ENCODE data around the gene NFATC2IP. TPM values are rescaled to one million over a fixed set of nuclear protein-coding genes. Genes with fewer than 3 reads are reported as not detected.

NFATC2IP gene
- total RNA-seq, 2 experiments from 2014 or later: 69.2 to 72.7 TPM

DNA sequence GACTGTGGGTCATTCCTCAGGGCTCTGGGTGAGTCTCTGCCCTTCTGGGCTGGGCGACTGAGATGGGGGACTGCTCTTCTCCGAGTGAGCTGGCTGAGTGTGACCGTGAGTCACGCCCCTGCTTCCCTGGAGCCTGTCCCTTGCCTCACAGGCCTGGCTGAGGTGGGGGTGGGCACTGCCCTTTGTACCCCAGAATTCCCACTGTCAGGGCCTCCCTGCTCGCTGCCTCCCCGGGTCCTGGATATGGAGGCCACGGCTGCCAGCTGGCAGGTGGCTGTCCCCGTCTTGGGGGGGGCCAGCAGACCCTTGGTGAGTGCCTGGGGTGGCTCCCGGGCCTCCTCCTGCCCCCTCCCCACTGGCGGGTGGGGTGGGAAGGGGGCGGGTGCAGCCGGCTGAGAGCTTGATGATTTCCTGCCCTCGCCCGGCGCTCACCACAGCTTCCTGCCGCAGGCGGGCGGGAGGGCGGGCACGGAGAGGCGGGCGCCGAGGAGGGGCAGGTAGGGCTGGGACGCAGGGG, 33.9 kb downstream of the NFATC2IP start, which contains the start of gene LAT:
Gene LAT, plus strand, starts transcription at position 434 of the 517 bp plus-strand sequence. CDS start 366 bp downstream, outside the sequence.
- Mint-ChIP-seq H3K4me1 (peaks cover 43% of the 10 kb centered on the region), H3K9me3 (ENCODE audit: low read depth) (peaks cover 11% of the 10 kb centered on the region), H3K36me3 (ENCODE audit: low read depth) (peaks cover 75% of the 10 kb centered on the region), H3K4me3 (peak within 1 kb of the TSS; percentile 99), H3K27me3 (no peaks in the 10 kb centered on the region), H3K27ac (peak within 1 kb of the TSS; percentile 89)
- CTCF ChIA-PET: no interaction called here
- DNase-seq (peak; percentile 87), ATAC-seq (peak; percentile 67)
- intact Hi-C loops (cut with DNase I, micrococcal nuclease): loop anchor here in 1 of 2 experiments (5.0 kb wide), 1 partner anchor 88 kb away; no protein-coding TSS in a partner anchor
- POLR2A ChIA-PET: interaction anchor here (0.7 kb wide), 1 partner anchor 36 kb away, joined by 3 read pairs; no protein-coding TSS in a partner anchor

DNA sequence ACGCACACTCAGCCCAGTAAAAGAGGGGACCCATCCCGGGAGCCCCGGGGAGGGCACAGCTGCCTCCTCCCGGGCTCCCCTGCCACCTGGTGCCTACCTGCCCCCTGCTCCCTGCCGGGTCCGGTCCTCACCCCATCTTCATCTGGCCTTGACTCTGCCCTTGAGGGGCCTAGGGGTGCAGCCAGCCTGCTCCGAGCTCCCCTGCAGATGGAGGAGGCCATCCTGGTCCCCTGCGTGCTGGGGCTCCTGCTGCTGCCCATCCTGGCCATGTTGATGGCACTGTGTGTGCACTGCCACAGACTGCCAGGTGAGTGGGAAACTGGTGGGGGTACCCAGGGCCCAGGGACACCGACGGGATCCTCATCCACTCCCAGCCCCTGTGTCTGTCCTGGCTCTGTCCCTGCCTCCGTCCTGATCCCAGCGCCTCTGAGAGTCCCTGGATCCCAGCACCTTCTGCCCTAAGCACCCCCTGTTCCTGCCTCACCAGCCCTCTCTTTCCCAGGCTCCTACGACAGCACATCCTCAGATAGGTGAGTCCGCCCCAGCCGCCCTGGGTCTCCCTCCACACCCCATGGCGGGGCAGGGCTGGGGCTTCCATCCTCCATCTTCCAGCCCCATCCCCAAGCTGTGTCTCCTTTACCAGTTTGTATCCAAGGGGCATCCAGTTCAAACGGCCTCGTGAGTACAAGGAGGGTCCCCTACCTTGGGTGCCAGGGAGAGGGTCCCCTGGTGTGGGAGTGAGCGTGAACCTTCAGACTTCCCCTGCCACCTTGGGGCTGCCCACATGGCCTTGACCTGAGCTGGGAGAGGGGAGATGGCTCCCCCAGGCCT, 34.7 kb downstream of the NFATC2IP start:
- H3K27me3 Mint-ChIP-seq: no peaks in the 10 kb centered on the region
- peak; percentile 7 for ATAC-seq
- ChIA-PET POLR2A (interaction anchor here (0.7 to 1.6 kb wide), 3 partner anchors 8 to 36 kb away, joined by 3 to 6 read pairs (median 3); no protein-coding TSS in a partner anchor), CTCF (interaction anchor here (0.6 to 5.4 kb wide), 4 partner anchors 8 to 110 kb away, joined by 3 to 32 read pairs (median 4); no protein-coding TSS in a partner anchor)
- intact Hi-C loops (cut with DNase I, micrococcal nuclease): loop anchor here in 1 of 2 experiments (5.0 kb wide), 1 partner anchor 87 kb away; no protein-coding TSS in a partner anchor
- H3K4me3 Mint-ChIP-seq: peak overlapping the region; percentile 99
- H3K27ac Mint-ChIP-seq: peak overlapping the region; percentile 89
- H3K36me3 Mint-ChIP-seq (ENCODE audit: low read depth): peaks cover 82% of the 10 kb centered on the region
- peaks cover 11% of the 10 kb centered on the region for H3K9me3 Mint-ChIP-seq (ENCODE audit: low read depth)
- peak; percentile 49 for DNase-seq
- H3K4me1 Mint-ChIP-seq: peaks cover 51% of the 10 kb centered on the region

DNA sequence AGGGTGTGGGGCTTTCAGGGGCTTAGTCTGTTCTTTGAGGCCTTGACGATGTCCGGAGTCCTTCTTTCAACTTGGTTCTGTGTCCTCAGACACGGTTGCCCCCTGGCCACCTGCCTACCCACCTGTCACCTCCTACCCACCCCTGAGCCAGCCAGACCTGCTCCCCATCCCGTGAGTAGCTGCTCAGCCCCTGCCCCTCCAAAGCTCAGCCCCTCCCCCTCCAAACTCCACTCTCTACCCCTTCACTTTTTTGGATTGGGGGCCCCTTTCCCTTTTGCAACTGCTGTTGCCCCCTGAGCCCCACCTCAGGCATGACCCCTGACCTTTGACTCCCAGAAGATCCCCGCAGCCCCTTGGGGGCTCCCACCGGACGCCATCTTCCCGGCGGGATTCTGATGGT, 35.3 kb downstream of the NFATC2IP start:
- CTCF ChIA-PET: interaction anchor here (0.7 to 5.4 kb wide), 4 partner anchors 8 to 50 kb away, joined by 3 to 32 read pairs (median 4); no protein-coding TSS in a partner anchor
- H3K27me3 Mint-ChIP-seq: no peaks in the 10 kb centered on the region
- ATAC-seq (no peak), DNase-seq (no peak)
- peak overlapping the region; percentile 99 for H3K4me3 Mint-ChIP-seq
- intact Hi-C loops (cut with DNase I, micrococcal nuclease): loop anchor here in 1 of 2 experiments (5.0 kb wide), 1 partner anchor 86 kb away; no protein-coding TSS in a partner anchor
- peaks cover 89% of the 10 kb centered on the region for H3K36me3 Mint-ChIP-seq (ENCODE audit: low read depth)
- H3K27ac Mint-ChIP-seq: peak overlapping the region; percentile 89
- peaks cover 11% of the 10 kb centered on the region for H3K9me3 Mint-ChIP-seq (ENCODE audit: low read depth)
- peaks cover 57% of the 10 kb centered on the region for H3K4me1 Mint-ChIP-seq
- POLR2A ChIA-PET: interaction anchor here (0.8 to 1.6 kb wide), 2 partner anchors 8 to 35 kb away, joined by 3 to 6 read pairs; no protein-coding TSS in a partner anchor

DNA sequence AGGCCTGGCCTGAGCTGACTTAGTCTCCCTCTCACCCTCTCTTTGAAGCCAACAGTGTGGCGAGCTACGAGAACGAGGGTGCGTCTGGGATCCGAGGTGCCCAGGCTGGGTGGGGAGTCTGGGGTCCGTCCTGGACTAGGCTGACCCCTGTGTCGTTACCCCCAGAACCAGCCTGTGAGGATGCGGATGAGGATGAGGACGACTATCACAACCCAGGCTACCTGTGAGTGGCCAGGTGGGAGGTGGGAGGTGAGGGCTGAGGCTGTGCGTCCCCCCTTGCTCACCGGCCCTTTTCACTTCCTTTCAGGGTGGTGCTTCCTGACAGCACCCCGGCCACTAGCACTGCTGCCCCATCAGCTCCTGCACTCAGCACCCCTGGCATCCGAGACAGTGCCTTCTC, 35.8 kb downstream of the NFATC2IP start:
- intact Hi-C loops (cut with DNase I, micrococcal nuclease): loop anchor here in 1 of 2 experiments (5.0 kb wide), 1 partner anchor 86 kb away; no protein-coding TSS in a partner anchor
- ChIA-PET POLR2A (interaction anchor here (0.8 to 2.0 kb wide), 3 partner anchors 9 to 34 kb away, joined by 3 to 6 read pairs (median 6); no protein-coding TSS in a partner anchor), CTCF (interaction anchor here (0.7 to 5.4 kb wide), 5 partner anchors 9 to 89 kb away, joined by 3 to 32 read pairs (median 5); no protein-coding TSS in a partner anchor)
- H3K27me3 Mint-ChIP-seq: no peaks in the 10 kb centered on the region
- DNase-seq: peak; percentile 45
- H3K36me3 Mint-ChIP-seq (ENCODE audit: low read depth): peaks cover 88% of the 10 kb centered on the region
- peaks cover 11% of the 10 kb centered on the region for H3K9me3 Mint-ChIP-seq (ENCODE audit: low read depth)
- ATAC-seq: no peak
- peak overlapping the region; percentile 99 for H3K4me3 Mint-ChIP-seq
- H3K27ac Mint-ChIP-seq: peak overlapping the region; percentile 89
- H3K4me1 Mint-ChIP-seq: peaks cover 61% of the 10 kb centered on the region

DNA sequence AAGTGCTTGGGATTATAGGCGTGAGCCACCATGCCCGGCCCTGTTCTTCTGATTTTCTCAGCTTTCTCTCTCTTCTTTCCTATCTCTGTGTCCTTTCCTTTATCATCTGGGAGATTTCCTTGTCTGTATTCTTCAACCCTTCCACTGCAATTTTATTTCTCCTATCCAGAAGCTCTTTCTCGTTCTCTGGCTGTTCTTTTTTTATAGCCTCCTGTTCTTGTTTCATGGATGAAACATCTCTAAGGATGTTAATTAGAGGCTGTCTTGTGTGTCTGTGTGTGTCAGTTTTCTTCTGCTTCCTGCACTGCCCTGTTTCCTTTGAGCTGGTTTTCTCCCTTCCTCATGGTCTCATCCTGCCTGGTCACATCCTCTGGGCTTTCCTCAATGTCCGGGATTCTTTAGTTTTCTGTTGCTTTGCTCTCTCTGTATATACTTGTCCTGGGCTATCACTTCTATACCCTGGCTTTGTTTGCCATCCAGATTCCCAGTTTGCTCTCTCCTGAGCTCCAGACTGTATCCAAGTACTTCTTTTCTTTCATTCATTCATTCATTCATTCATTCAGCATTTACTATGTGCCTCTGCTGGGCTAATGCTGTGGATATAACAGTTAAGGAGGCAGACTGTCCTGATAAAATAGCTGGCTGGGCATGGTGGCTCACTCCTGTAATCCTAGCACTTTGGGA, 36.6 kb downstream of the NFATC2IP start:
- ATAC-seq (no peak), DNase-seq (no peak)
- H3K9me3 Mint-ChIP-seq (ENCODE audit: low read depth): peaks cover 6% of the 10 kb centered on the region
- peaks cover 87% of the 10 kb centered on the region for H3K36me3 Mint-ChIP-seq (ENCODE audit: low read depth)
- H3K4me3 Mint-ChIP-seq: peak overlapping the region; percentile 99
- CTCF ChIA-PET: interaction anchor here (0.6 to 5.4 kb wide), 4 partner anchors 10 to 88 kb away, joined by 3 to 32 read pairs (median 6); no protein-coding TSS in a partner anchor
- no peaks in the 10 kb centered on the region for H3K27me3 Mint-ChIP-seq
- peak overlapping the region; percentile 89 for H3K27ac Mint-ChIP-seq
- H3K4me1 Mint-ChIP-seq: peaks cover 68% of the 10 kb centered on the region
- POLR2A ChIA-PET: interaction anchor here (0.9 to 2.0 kb wide), 4 partner anchors 20 to 745 kb away, joined by 3 to 11 read pairs (median 6); no protein-coding TSS in a partner anchor
- intact Hi-C loops (cut with DNase I, micrococcal nuclease): loop anchor here in 1 of 2 experiments (5.0 kb wide), 1 partner anchor 85 kb away; no protein-coding TSS in a partner anchor

DNA sequence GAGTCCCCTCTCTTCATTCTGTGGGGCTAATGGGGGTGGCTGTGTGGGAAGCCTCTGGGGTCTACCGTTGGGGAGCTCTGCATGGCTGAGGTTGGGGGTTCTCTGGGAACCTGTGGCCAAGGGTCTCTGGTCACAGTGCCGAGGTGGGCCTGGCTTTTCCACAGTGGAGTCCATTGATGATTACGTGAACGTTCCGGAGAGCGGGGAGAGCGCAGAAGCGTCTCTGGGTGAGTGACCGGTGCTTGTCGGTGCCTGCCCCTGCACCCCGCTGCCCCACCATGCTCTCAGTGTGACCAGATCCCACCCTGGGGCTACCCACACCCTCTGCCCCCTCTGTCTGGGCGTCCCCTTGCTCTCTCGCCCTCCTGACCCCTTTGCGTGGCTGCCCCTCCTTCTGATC, 38.6 kb downstream of the NFATC2IP start:
- intact Hi-C loops (cut with DNase I, micrococcal nuclease): loop anchor here in 1 of 2 experiments (5.0 kb wide), 1 partner anchor 83 kb away; no protein-coding TSS in a partner anchor
- Mint-ChIP-seq H3K4me1 (peaks cover 64% of the 10 kb centered on the region), H3K36me3 (ENCODE audit: low read depth) (peaks cover 71% of the 10 kb centered on the region), H3K9me3 (ENCODE audit: low read depth) (peaks cover 6% of the 10 kb centered on the region), H3K4me3 (peak overlapping the region; percentile 99), H3K27me3 (no peaks in the 10 kb centered on the region), H3K27ac (peak overlapping the region; percentile 97)
- ChIA-PET POLR2A (interaction anchor here (1.9 kb wide), 1 partner anchor 32 kb away, joined by 11 read pairs; no protein-coding TSS in a partner anchor), CTCF (interaction anchor here (1.0 to 5.4 kb wide), 5 partner anchors 12 to 86 kb away, joined by 3 to 32 read pairs (median 4); no protein-coding TSS in a partner anchor)
- DNase-seq: no peak
- no peak for ATAC-seq

DNA sequence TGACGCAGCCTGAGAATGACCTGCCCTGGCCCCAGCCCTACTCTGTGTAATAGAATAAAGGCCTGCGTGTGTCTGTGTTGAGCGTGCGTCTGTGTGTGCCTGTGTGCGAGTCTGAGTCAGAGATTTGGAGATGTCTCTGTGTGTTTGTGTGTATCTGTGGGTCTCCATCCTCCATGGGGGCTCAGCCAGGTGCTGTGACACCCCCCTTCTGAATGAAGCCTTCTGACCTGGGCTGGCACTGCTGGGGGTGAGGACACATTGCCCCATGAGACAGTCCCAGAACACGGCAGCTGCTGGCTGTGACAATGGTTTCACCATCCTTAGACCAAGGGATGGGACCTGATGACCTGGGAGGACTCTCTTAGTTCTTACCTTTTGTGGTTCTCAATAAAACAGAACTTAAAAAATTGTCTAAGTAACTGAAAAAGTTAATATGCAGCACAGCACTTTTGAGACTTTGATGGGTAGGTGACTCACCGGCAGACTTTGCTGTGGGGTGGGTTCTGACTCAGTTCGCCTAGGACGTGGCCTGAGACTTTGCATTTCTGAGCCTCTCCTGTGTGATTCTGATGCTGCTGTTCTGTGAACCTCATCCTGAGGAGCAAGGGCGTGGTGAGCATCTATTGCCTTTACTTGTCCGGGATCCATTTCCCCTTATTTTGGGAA, 39.8 kb downstream of the NFATC2IP start:
- ChIA-PET POLR2A (no interaction called here), CTCF (interaction anchor here (1.5 to 5.4 kb wide), 2 partner anchors 13 to 31 kb away, joined by 7 to 32 read pairs; no protein-coding TSS in a partner anchor)
- ATAC-seq (peak; percentile 84), DNase-seq (peak; percentile 88)
- Mint-ChIP-seq H3K4me1 (peaks cover 64% of the 10 kb centered on the region), H3K27me3 (no peaks in the 10 kb centered on the region), H3K4me3 (peak overlapping the region; percentile 99), H3K27ac (peak overlapping the region; percentile 97), H3K36me3 (ENCODE audit: low read depth) (peaks cover 65% of the 10 kb centered on the region), H3K9me3 (ENCODE audit: low read depth) (peaks cover 6% of the 10 kb centered on the region)
- intact Hi-C loops (cut with DNase I, micrococcal nuclease): loop anchor here (1.0 to 2.0 kb wide), 6 partner anchors 16 to 39 kb away; partner anchors contain the start of gene SPNS1 (in 1 of the 2)

DNA sequence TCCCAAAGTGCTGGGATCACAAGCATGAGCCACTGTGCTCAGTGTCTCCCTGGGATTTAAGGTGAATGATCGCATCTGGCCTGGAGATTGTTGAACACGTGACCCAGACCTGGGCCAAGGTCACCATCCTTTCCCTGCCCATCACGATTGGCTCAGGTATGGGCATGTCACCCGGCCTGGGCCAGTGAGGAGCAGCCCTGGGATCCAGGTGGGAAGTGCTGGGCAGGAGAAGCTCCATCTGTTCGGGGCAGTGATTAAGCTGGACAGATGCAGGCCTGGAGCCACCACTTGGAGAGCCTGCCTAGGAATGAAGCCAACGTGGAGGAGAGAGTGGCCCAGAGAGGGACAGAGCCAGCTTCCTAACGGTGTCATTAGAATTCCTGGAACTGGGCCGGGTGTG, 41.0 kb downstream of the NFATC2IP start:
- no peak overlapping the region for H3K4me3 Mint-ChIP-seq
- H3K9me3 Mint-ChIP-seq (ENCODE audit: low read depth): peaks cover 6% of the 10 kb centered on the region
- intact Hi-C loops (cut with DNase I, micrococcal nuclease): loop anchor here in 1 of 2 experiments (2.0 kb wide), 1 partner anchor 37 kb away; no protein-coding TSS in a partner anchor
- DNase-seq (no peak), ATAC-seq (no peak)
- H3K4me1 Mint-ChIP-seq: peaks cover 64% of the 10 kb centered on the region
- ChIA-PET POLR2A (no interaction called here), CTCF (no interaction called here)
- H3K27ac Mint-ChIP-seq: peak overlapping the region; percentile 13
- no peaks in the 10 kb centered on the region for H3K27me3 Mint-ChIP-seq
- H3K36me3 Mint-ChIP-seq (ENCODE audit: low read depth): peaks cover 54% of the 10 kb centered on the region

DNA sequence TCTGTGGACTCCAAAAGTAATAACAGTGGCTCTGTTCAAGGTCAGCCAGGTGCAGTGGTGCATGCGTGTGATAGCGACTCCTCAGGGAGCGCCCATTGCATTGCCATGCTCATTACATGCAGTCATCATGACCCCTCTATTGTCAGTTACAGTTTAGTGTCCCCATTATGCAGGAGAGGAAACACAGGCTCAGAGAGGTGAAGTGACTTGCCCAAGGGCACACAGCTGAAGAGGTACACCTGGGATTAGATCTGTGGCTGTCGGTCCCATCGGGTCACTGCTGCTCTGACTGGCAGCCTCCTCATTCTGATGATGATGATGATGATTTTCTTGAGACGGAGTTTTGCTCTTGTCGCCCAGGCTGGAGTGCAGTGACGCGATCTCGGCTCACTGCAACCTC, 41.8 kb downstream of the NFATC2IP start:
- Mint-ChIP-seq H3K27me3 (no peaks in the 10 kb centered on the region), H3K9me3 (ENCODE audit: low read depth) (peaks cover 1% of the 10 kb centered on the region), H3K27ac (no peak overlapping the region), H3K4me3 (no peak overlapping the region), H3K36me3 (ENCODE audit: low read depth) (peaks cover 48% of the 10 kb centered on the region), H3K4me1 (peaks cover 58% of the 10 kb centered on the region)
- intact Hi-C loops (cut with DNase I, micrococcal nuclease): no loop called here
- POLR2A ChIA-PET: interaction anchor here (0.8 kb wide), 1 partner anchor 15 kb away, joined by 3 read pairs; no protein-coding TSS in a partner anchor
- ATAC-seq (no peak), DNase-seq (no peak)
- CTCF ChIA-PET: no interaction called here

DNA sequence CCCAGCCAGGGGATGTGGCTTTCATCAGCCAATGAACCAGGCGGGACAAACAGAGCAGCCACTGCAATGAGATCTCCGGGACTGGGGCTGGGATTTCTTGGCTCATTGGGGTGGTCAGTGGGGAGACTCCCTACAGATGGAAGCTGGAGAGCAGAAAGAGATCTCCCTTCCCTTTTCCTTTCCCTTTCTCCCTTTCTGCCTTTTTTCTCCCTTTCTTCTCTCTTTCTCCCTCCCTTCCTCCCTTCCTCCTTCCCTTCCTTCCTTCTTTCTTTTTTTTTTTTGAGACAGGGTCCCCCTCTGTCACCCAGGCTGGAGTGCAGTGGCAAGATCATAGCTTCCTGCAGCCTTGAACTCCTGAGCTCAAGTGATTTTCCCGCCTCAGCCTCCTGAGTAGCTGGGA, 48.1 kb downstream of the NFATC2IP start:
- ChIA-PET CTCF (interaction anchor here (0.5 to 1.3 kb wide), 3 partner anchors 14 to 25 kb away, joined by 3 read pairs; no protein-coding TSS in a partner anchor), POLR2A (interaction anchor here (0.8 kb wide), 1 partner anchor 22 kb away, joined by 3 read pairs; no protein-coding TSS in a partner anchor)
- intact Hi-C loops (cut with DNase I, micrococcal nuclease): no loop called here
- Mint-ChIP-seq H3K36me3 (ENCODE audit: low read depth) (no peaks in the 10 kb centered on the region), H3K9me3 (ENCODE audit: low read depth) (no peaks in the 10 kb centered on the region), H3K4me1 (peaks cover 13% of the 10 kb centered on the region), H3K27me3 (no peaks in the 10 kb centered on the region), H3K4me3 (no peak overlapping the region), H3K27ac (no peak overlapping the region)
- no peak for DNase-seq
- no peak for ATAC-seq

All from activated CD4-positive, alpha-beta T cell treated with anti-CD3 and anti-CD28 coated beads for 36 hours (primary cell).